Retinal pigment epithelial cell (primary cell): Measurements from ENCODE around the gene SEMA3C.

ENCODE experiments used
- DNase-seq: peaks from one replicate; pipeline ENCODE4 v3.0.0-alpha.2; 2010; ENCODE audit warnings: low read depth
- H3K4me3 ChIP-seq: 2 replicates; pipeline ENCODE4 v1.5.1; 2011; ENCODE audit warnings: mild to moderate bottlenecking, low read length, control low read depth, moderate library complexity
- TF ChIP-seq, protein P1 (sequence below): conservative IDR thresholded peaks from 2 replicates; pipeline ENCODE4 v1.5.1; 2011; ENCODE audit warnings: low read depth, low read length, control low read depth, inconsistent platforms

Gene SEMA3C

DNA sequence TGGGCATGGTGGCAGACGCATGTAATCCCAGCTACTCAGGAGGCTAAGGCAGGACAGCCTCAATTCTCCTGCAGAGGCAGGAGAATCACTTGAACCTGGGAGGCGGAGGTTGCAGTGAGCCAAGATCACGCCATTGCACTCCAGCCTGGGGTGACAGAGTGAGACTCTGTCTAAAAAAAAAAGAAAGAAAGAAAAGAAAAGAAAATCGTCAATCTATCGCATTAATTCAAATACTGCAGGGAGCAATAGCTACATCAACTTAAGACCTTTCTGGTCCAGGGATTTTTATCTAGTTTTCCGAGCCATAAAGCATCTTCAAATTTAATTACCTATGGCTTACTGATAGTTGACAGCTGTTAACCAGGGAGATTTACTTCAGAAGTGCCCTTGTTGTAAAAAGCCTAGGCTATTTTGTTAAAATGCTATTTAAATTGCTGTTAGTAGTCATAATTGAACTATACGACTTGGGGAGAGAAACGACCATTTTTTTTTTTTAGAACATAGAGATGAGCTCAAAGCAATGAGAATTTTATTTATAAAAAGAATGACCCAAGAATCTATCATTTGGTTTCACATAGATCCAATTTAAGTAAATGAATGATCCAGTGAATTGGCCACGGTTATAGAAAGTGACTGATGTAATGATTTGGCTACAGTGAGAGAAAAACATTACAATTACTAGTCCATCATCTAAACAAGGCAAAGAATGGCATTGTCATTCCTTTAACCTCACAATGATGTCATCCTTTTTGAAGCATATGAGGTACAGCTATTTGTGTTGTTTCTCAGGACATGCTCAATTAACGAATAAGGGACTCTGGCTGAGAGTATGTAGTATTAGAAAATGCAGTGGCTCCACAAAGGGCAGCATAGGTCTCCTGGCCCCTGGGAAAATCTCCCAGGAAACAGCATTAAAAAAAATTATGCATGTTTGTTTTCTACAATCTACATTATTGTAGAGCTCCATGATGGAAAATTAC lies 85.3 kb downstream of the SEMA3C start:
- TF ChIP-seq, protein P1, sequence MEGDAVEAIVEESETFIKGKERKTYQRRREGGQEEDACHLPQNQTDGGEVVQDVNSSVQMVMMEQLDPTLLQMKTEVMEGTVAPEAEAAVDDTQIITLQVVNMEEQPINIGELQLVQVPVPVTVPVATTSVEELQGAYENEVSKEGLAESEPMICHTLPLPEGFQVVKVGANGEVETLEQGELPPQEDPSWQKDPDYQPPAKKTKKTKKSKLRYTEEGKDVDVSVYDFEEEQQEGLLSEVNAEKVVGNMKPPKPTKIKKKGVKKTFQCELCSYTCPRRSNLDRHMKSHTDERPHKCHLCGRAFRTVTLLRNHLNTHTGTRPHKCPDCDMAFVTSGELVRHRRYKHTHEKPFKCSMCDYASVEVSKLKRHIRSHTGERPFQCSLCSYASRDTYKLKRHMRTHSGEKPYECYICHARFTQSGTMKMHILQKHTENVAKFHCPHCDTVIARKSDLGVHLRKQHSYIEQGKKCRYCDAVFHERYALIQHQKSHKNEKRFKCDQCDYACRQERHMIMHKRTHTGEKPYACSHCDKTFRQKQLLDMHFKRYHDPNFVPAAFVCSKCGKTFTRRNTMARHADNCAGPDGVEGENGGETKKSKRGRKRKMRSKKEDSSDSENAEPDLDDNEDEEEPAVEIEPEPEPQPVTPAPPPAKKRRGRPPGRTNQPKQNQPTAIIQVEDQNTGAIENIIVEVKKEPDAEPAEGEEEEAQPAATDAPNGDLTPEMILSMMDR, result no peak
- no peak for DNase-seq
- H3K4me3 ChIP-seq, result no peak overlapping the region

DNA sequence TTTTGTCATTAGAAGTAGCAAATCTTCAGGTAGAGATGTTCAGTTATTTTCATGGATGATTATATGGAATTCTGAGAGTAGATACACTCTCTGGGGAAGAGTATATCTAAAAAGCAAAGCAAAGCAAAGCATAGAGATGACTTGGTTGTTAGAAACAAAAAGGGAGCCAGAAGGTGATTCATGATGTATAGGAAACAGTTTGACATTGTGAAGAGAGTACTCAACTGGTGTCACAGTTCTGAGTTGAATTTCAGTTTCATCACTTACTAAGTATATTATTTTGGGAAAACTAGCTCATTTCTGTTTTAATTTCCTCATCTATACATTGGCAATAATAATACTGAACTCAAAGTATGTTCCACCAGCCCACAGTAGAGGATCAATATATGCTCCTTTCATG lies 86.8 kb downstream of the SEMA3C start:
- H3K4me3 ChIP-seq, result no peak overlapping the region
- no peak for DNase-seq
- TF ChIP-seq, protein P1, result no peak

DNA sequence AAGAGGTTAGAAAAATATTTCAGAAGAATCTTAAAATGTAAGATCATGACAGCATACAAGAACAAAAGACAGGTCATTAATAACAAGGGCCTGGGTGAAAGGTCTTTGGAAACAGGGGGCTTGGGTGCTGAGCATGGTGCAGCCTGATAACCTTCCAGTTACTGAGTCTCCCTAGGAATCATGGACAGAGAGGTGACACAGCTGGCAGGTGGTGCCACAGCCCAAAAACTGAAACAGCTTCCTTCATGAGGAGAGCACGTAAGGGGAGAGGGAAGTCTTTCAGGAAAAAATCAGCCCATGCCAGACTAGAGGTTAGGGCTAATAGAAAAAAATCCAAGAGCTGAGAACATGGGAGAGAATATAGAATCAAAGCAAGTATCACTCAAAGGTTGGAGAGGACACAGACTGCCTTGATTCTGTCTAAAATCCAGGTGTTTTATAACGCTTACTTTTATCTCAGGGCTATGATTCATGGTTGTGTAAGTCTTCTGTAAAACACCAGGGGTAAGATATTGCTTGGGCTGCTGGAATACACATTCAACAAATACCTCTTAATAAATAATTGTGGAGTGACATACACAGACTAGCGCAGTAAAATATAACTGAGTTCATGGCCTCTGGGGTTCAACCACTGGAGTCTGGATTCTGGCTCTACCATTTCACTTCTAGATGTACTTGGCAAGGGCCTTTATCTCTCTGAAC lies 88.1 kb downstream of the SEMA3C start:
- H3K4me3 ChIP-seq, result no peak overlapping the region
- TF ChIP-seq, protein P1, result no peak

DNA sequence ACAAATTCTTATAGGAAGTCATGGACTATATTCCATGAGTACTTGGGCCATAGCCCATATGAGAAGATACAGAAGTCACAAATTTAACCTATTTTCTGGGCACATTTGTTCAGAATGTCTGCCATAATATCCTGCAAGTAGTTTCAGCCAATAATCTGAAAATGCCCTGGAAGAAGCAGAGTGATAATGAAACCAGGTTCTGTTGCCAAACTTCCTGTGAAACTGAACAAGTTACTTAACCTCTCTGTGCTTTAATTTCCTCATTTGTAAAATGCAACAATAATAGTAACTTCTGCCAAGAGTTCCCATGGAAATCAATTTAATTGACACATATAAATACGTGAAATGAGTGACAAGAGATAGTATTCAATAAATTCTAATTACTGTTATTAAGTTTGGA lies 88.8 kb downstream of the SEMA3C start:
- no peak overlapping the region for H3K4me3 ChIP-seq
- TF ChIP-seq, protein P1, result no peak
- no peak for DNase-seq

More for the DNA sequence above, 88.1 kb downstream of the SEMA3C start:
- DNase-seq, result no peak

DNA sequence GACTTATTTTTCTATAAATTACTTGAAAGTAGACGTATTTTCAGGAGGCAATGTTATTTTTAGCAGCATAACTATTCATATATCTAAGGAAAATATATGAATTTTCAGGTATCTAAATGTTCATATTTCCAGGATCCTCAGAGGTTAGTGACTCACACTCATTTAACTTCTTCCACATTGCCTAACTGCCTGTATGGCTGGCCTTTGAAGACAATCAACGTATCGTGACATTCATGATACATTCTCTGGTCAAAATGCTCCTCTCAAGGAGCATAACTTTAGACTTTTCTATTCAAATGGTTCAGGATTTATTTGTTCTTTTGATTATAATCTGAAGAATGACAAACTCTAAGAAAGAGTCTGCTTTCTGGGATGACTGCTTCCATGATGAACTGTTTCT lies 89.3 kb downstream of the SEMA3C start:
- no peak for DNase-seq
- no peak overlapping the region for H3K4me3 ChIP-seq
- TF ChIP-seq, protein P1, result no peak

DNA sequence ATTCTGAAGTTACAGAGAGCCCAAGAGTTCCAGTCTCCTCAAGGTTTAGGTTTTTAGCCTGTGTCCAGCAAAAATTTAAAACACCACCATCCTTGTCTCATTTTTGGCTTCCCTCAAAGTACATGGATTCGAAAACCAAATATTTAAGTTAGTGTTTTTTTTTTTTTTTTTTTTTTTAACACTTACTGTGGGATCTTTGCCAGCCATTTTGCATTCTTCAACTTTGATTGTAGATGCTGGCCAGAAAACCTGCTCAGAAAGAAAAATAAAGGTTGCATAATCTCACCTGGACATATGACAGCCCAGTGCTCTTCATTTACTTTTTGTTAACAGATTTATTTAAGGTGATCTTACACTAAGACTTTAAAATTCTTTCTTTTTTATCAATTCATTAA lies 91.6 kb downstream of the SEMA3C start:
- no peak overlapping the region for H3K4me3 ChIP-seq
- DNase-seq, result no peak
- TF ChIP-seq, protein P1, result no peak
